Keratinocyte (primary cell): ENCODE results near the gene GP9. TPM values are rescaled to one million over a fixed set of nuclear protein-coding genes. Genes with fewer than 3 reads are reported as not detected.
"Not testable (repeated sequence)": the region's sequence is repeated elsewhere in the genome, so short reads cannot be mapped to it uniquely, and the experiment has no call there.

Experiments used
- DNase-seq: peaks from one replicate; pipeline ENCODE4 v3.0.0-alpha.2; 2011; ENCODE audit warnings: low read depth, missing footprints, low spot score
- FAIRE-seq: peaks from 2 replicates; lab custom pipeline; 2011; peaks lifted over from hg19 to GRCh38; lab: Jason Lieb, UNC
- H2AFZ ChIP-seq: 2 replicates; pipeline ENCODE4 v1.6.0; 2012; ENCODE audit warnings: low read length, control low read depth, inconsistent platforms; ENCODE audit not compliant: control insufficient read depth
- H3K27ac ChIP-seq: 2 replicates; pipeline ENCODE4 v1.5.1; 2011; ENCODE audit warnings: low read length; ENCODE audit not compliant: control insufficient read depth, insufficient read depth
- H3K27me3 ChIP-seq: 3 replicates; pipeline ENCODE4 v1.6.0; 2011; ENCODE audit warnings: low read length; ENCODE audit not compliant: control insufficient read depth, insufficient read depth; ENCODE audit errors: extremely low read depth
- H3K36me3 ChIP-seq, 2 experiments: 2 replicates in 1 of 2; 3 replicates in 1 of 2; pipeline ENCODE4 v1.5.1; 2011; ENCODE audit warnings: low read length in 2 of 2, mild to moderate bottlenecking in 1 of 2; ENCODE audit not compliant: control insufficient read depth in 2 of 2, insufficient read depth in 2 of 2; ENCODE audit errors: extremely low read depth in 1 of 2
- H3K4me1 ChIP-seq: 3 replicates; pipeline ENCODE4 v1.5.1; 2011; ENCODE audit warnings: low read length; ENCODE audit not compliant: control insufficient read depth, insufficient read depth; ENCODE audit errors: extremely low read depth
- H3K4me2 ChIP-seq: 3 replicates; pipeline ENCODE4 v1.6.0; 2011; ENCODE audit warnings: low read depth, low read length; ENCODE audit not compliant: control insufficient read depth, insufficient read depth; ENCODE audit errors: extremely low read depth
- H3K4me3 ChIP-seq, 3 experiments: fragments of 200-600 bp in 1 of 3; sonication (generic) in 1 of 3; 2 replicates in 2 of 3; 3 replicates in 1 of 3; pipeline ENCODE4 v1.5.1; 2011 to 2016; ENCODE audit warnings: low read length in 3 of 3, mild to moderate bottlenecking in 3 of 3, control low read depth in 2 of 3, inconsistent platforms in 1 of 3, low read depth in 1 of 3, mixed read lengths in 1 of 3, mixed run types in 1 of 3, moderate library complexity in 1 of 3; ENCODE audit not compliant: control insufficient read depth in 2 of 3, insufficient read depth in 2 of 3; ENCODE audit errors: extremely low read depth in 1 of 3
- H3K79me2 ChIP-seq: 2 replicates; pipeline ENCODE4 v1.6.0; 2012; ENCODE audit warnings: low read length; ENCODE audit not compliant: control insufficient read depth, insufficient read depth
- H3K9ac ChIP-seq: 3 replicates; pipeline ENCODE4 v1.6.0; 2011; ENCODE audit warnings: low read length; ENCODE audit not compliant: control insufficient read depth, insufficient read depth; ENCODE audit errors: extremely low read depth
- H3K9me1 ChIP-seq: 3 replicates; pipeline ENCODE4 v1.6.0; 2011; ENCODE audit warnings: low read length; ENCODE audit not compliant: control insufficient read depth, insufficient read depth; ENCODE audit errors: extremely low read depth
- H3K9me3 ChIP-seq: 2 replicates; pipeline ENCODE4 v1.5.1; 2012; ENCODE audit warnings: low read depth, low read length; ENCODE audit not compliant: control insufficient read depth
- H4K20me1 ChIP-seq: 3 replicates; pipeline ENCODE4 v1.6.0; 2011; ENCODE audit warnings: low read length; ENCODE audit not compliant: control insufficient read depth, insufficient read depth; ENCODE audit errors: extremely low read depth
- CTCF ChIP-seq, 3 experiments: IDR thresholded peaks in 1 of 3; conservative IDR thresholded peaks in 1 of 3; optimal IDR thresholded peaks in 1 of 3; 2 replicates in 2 of 3; 3 replicates in 1 of 3; pipeline versions ENCODE3 to v1.5.1; 2011; ENCODE audit warnings: low read length in 3 of 3, mild to moderate bottlenecking in 3 of 3, moderate library complexity in 2 of 3, control low read depth in 1 of 3, inconsistent platforms in 1 of 3; ENCODE audit not compliant: insufficient read depth in 2 of 3; ENCODE audit errors: extremely low read depth in 1 of 3
- EZH2 ChIP-seq: IDR thresholded peaks from one replicate; pipeline ENCODE4 v1.6.1; 2012; ENCODE audit warnings: inconsistent platforms, mild to moderate bottlenecking, low read length, moderate library complexity
- dilution Hi-C: fragments of 300-500 bp; cut with MboI; formaldehyde crosslinking; loops from one replicate; pipeline ENCODE4 v1.7.0; 2020; ENCODE audit warnings: low sequenced_read_pairs; ENCODE audit not compliant: extremely low pct_ligation_motif_present
- polyA plus RNA-seq, 5 experiments: library from polyadenylated mRNA; depleted of rRNA in 3 of 5; stranded (reverse) in 3 of 5; stranded (forward) in 1 of 5; unstranded in 1 of 5; fragments of >200 nt; gene quantifications; 1 replicate in 1 of 5; 2 replicates in 3 of 5; 3 replicates in 1 of 5; pipeline versions ENCODE4 v1.2.1 to v1.2.3, GENCODE V29; 2011 to 2012; ENCODE audit warnings: missing spikeins in 2 of 5, low read depth in 1 of 5, low replicate concordance in 1 of 5

Gene GP9
- polyA plus RNA-seq, 1 donor (not counting 4 experiments of a cell fraction or from before 2014, with no cell fraction given) = not detected

GRCh38 chr3:129107793-129108192, 47.2 kb downstream of the GP9 start:
- Histone ChIP-seq H4K20me1 (peaks cover 9% of the 10 kb centered on the region), H2AFZ (no peak overlapping the region), H3K4me3 (no peak overlapping the region), H3K4me2 (no peak overlapping the region), H3K27me3 (no peaks in the 10 kb centered on the region), H3K79me2 (peaks cover 60% of the 10 kb centered on the region), H3K9me3 (no peaks in the 10 kb centered on the region), H3K9me1 (peaks cover 3% of the 10 kb centered on the region), H3K27ac (no peak overlapping the region), H3K9ac (no peak overlapping the region), H3K36me3 (peaks cover 15% of the 10 kb centered on the region in 2 experiments), H3K4me1 (no peaks in the 10 kb centered on the region)
- DNase-seq (no peak), FAIRE-seq (no peak)
- dilution Hi-C loops = no loop called here
- TF ChIP-seq EZH2 (no peak), CTCF (optimal IDR thresholded peaks at IDR 0.05 in 1 of 3, IDR thresholded peaks at IDR 0.05 in 1 of 3, conservative IDR thresholded peaks at IDR 0.05 in 1 of 3; ENCODE audit: extremely low read depth in 1 of 3, insufficient read depth in 2 of 3, low read length in 3 of 3) (no peak)

GRCh38 chr3:129111076-129111780, 50.6 kb downstream of the GP9 start:
- H3K27me3 ChIP-seq, H3K9ac ChIP-seq, H2AFZ ChIP-seq, H3K9me3 ChIP-seq, H3K9me1 ChIP-seq, H3K27ac ChIP-seq, dilution Hi-C loops, H3K4me2 ChIP-seq, DNase-seq, H4K20me1 ChIP-seq, FAIRE-seq, H3K4me3 ChIP-seq, H3K4me1 ChIP-seq: not testable (repeated sequence)
- Histone ChIP-seq H3K36me3 (peaks cover 11 to 19% of the 10 kb centered on the region in 2 experiments), H3K79me2 (peaks cover 54% of the 10 kb centered on the region)

Other genes starting within 250 kb of the GP9 start
- 33.7 to 40.5 TPM (median 36.6 TPM) in 3 replicates for gene ACAD9, start 181.2 kb upstream of the GP9 start, polyA plus RNA-seq
- 0.11 to 0.26 TPM (median 0.22 TPM) in 3 replicates for gene CFAP92, start 66.7 kb upstream of the GP9 start, polyA plus RNA-seq
- gene EFCC1, start 59.5 kb upstream of the GP9 start, polyA plus RNA-seq = not detected in 3 replicates
- gene RAB43, start 61.0 kb downstream of the GP9 start, polyA plus RNA-seq = 8.1 to 12.4 TPM (median 12.3 TPM) in 3 replicates
- 20.2 to 25.5 TPM (median 23.8 TPM) in 3 replicates for gene ISY1, start 100.3 kb downstream of the GP9 start, polyA plus RNA-seq
- 310 to 388 TPM (median 385 TPM) in 3 replicates for gene CNBP, start 123.1 kb downstream of the GP9 start, polyA plus RNA-seq
- gene COPG1, start 188.8 kb downstream of the GP9 start, polyA plus RNA-seq = 58.5 to 135 TPM (median 65.5 TPM) in 3 replicates
- gene HMCES, start 218.1 kb downstream of the GP9 start, polyA plus RNA-seq = 36.4 to 66.4 TPM (median 54.6 TPM) in 3 replicates